Stimulated activated CD8-positive, alpha-beta memory T cell treated with anti-CD3 and anti-CD28 coated beads, Interleukin-4, amount 100 ng/mL, for 4 hours (primary cell): ENCODE data around the gene DGKB.

Experiments
- DNase-seq, 2 donors: peaks; one replicate each; pipeline ENCODE4 v3.0.0-alpha.2; 2020; ENCODE audit warnings: low read depth in 2 of 2, low spot score in 1 of 2

DGKB gene

DNA sequence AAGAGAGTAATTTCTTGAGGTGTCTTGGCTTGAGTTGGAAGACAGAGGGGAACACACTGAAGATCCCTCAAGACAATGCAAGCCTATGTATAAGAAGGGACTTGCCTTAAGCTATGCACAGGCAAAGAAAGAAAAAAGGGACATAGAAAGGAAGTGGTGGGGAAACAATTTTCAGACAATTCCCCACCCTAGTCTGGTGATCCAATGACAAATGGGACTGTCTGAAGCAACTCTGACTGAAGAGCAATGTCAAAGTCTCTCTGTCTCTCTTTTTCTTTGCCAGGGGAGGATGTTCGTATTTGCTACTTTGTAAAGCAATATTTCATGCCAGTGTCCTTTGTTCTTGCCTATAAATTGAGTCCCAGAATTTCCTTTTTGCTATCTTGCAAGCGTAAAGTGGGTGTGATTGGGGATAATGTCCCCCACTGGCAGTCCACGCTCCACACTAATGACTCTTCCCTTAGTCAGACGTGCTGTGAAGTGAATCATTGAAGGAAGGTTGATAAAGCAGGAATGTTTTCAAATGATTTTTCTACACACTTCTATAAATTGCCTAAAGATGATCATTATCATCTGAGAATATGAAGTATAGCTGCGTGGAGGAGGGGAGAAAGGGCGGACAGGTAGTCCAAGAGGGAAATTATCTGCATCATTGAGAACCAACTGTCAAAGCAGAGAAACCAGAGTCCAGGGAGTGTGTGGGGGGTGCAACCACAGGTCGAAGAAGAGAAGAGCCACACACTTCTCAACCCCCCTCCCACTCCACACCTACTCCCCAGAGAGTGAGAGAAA is 669.3 kb downstream of the DGKB start:
- no peak for DNase-seq

DNA sequence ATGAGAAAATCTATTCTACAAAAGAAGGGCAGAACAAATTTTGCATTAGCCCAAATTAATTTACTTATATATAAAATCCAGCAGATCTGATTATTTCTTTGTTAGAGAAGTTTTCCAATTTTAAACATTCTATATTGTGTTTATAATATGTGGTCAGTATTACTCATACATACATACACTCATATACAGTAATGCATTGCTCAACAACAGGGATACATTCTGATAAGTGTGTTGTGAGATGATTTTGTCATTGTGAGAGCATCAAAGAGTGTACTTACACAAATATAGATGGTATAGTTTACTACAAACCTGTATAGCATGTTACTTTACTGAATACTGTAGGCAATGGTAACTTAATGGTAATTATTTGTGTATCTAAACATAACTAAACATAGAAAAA is 673.5 kb downstream of the DGKB start:
- DNase-seq: no peak

- DNase-seq: no peak
These were observed 674.2 kb downstream of the DGKB start for GRCh38 chr7:14228341-14228740.

- DNase-seq: no peak
These were observed 676.4 kb downstream of the DGKB start for GRCh38 chr7:14226126-14226525.

- DNase-seq: no peak
These were observed 683.4 kb downstream of the DGKB start for GRCh38 chr7:14219125-14219524.

- DNase-seq: no peak
These were observed 684.2 kb downstream of the DGKB start for GRCh38 chr7:14218338-14218737.

GRCh38 chr7:14209896-14210484 is 692.6 kb downstream of the DGKB start:
- DNase-seq: no peak

- no peak for DNase-seq
These were observed 694.8 kb downstream of the DGKB start for GRCh38 chr7:14207711-14208110.

- DNase-seq: no peak
These were observed 695.4 kb downstream of the DGKB start for GRCh38 chr7:14207138-14207537.

DNA sequence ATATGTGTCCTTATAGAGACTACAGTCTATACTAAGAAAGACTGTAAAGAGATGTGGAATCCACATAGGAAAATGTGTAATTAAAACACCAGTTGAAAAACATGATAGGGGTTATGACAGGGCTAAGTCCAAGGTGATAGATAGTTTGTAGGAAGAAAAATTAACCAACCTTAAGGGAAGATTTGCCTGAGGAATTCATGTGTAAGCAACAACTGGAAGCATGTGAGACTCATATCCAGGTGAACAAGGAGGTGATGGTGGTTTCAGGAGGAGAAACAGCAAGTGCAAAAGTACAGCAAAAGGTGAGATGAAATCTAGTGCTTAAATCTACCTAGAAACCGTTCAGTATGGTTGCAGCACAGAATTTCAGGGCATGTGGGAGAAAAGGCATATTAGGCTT is 696.4 kb downstream of the DGKB start:
- no peak for DNase-seq

- no peak for DNase-seq
These were observed 701.2 kb downstream of the DGKB start for GRCh38 chr7:14201353-14201752.

GRCh38 chr7:14199336-14199735 is 703.2 kb downstream of the DGKB start:
- no peak for DNase-seq

- no peak for DNase-seq
These were observed 705.3 kb downstream of the DGKB start for GRCh38 chr7:14197280-14197679.

- no peak for DNase-seq
These were observed 706.0 kb downstream of the DGKB start for GRCh38 chr7:14196555-14196954.

DNA sequence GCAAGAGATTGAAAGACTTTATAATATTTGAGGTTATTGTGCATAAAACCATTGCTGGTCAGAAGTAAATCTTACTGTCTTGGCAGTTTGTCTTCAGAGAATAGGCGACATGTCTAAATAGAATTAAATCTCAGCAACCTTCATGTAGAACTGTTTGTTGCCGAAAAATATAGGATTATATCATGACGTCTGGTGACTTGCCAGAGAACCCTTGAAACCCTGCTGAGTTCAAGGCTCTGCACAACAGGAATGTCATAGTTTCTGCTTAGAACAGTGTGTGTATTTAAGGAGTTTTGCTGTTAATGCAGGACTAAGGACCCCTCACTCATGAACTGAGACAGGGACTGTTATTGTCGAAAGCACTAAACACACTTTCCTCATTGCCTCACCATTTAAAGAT is 706.7 kb downstream of the DGKB start:
- DNase-seq: no peak

- no peak for DNase-seq
These were observed 707.5 kb downstream of the DGKB start for GRCh38 chr7:14195079-14195478.

GRCh38 chr7:14191686-14192098 is 710.9 kb downstream of the DGKB start:
- no peak for DNase-seq

DNA sequence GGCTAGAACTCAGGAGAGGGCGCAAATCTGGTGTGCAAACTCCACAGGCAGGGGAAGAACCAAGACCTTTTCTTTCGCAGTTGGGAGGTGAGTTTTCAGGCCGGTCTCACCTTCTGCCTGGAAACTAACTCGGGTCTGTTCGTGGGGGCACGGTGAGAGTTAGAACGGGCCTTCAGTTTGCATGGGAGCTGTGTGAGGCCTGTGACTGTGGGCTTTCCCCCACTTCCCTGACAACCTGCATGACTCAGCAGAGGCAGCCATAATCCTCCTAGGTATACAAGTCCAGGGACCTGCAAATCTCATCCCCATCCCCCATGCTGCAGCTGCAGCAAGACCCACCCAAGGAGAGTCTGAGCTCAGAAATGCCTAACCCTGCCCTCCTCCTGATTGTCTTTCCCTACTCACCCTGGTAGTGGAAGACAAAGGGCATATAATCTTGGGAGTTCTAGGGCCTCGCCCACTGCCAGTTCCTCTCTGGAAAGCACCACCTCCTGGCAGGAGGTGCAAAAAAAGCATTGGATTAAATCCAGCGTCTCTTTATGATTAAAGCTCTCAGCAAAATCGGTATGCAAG is 718.2 kb downstream of the DGKB start:
- no peak for DNase-seq

GRCh38 chr7:14179781-14180180 is 722.8 kb downstream of the DGKB start:
- no peak for DNase-seq

GRCh38 chr7:14177876-14178275 is 724.7 kb downstream of the DGKB start:
- no peak for DNase-seq

GRCh38 chr7:14170872-14171271 is 731.7 kb downstream of the DGKB start:
- no peak for DNase-seq

GRCh38 chr7:14158111-14158510 is 744.4 kb downstream of the DGKB start:
- no peak for DNase-seq

GRCh38 chr7:14156436-14156835 is 746.1 kb downstream of the DGKB start:
- DNase-seq: no peak
